Stimulated activated CD4-positive, alpha-beta T cell treated with anti-CD3 and anti-CD28 coated beads, TNF-alpha, amount 100 ng/mL, for 48 hours (primary cell): ENCODE data around the gene MLST8.
"Not testable (repeated sequence)": the region's sequence is repeated elsewhere in the genome, so short reads cannot be mapped to it uniquely, and the experiment has no call there.

Source experiments
- DNase-seq, 3 donors: peaks; one replicate each; pipeline ENCODE4 v3.0.0-alpha.2; 2020; ENCODE audit warnings: low read depth in 3 of 3

Gene MLST8

GRCh38 chr16:2244926-2245795, 39.9 kb downstream of the MLST8 start:
- DNase-seq, result no peak

DNA sequence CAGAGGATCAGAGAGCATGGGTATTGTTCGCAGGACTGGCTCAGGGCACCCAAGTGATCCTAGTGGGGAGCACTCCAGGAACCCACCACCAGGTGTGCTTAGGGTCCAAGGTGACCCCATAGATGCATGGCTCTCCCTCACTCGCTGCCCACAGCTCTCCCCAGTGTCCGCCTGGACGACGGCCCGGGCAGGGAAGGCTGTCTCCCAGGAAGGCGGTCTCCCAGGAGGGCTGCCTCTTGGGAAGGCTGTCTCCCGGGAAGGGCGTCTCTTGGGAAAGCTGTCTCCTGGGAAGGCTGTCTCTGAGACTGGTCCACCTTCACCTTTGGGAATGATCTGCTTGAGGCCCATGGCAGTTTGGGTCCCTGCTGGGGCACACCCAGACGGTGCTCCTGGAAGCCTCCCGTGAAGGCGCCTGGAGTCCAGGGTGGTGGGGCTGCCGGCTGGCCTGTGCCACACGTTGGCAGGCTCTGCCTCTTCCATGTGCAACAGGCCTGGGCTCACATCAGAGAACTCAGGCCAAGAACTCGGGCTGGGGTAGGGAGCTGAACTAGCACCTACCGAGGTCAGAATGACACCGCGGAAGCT, 41.1 kb downstream of the MLST8 start:
- DNase-seq, result no peak

DNA sequence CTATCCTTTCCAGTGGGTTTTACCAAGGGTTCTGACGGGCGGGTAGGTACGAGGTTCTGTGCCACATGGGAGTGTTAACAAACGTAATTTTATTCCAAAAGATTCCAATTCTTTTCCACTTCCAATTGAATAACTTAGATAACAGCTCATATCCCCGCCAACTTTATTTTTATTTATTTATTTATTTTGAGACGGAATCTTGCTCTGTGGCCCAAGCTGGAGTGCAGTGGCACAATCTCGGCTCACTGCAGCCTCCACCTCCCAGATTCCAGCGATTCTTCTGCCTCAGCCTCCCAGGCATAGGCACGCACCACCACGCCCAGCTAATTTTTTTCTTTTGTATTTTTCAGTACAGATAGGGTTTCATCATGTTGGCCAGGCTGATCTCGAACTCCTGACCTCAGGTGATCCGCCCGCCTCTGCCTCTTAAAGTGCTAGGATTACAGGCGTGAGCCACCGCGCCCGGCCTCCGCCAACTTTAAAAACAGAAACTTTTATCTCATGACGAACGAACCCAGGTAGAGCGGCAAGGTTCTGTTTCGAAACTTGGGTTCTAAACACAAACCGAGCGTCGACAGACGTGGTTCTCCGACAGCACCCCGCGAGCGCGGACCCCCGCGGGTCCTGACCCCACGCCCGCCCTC, 45.5 kb downstream of the MLST8 start:
- no peak for DNase-seq

DNA sequence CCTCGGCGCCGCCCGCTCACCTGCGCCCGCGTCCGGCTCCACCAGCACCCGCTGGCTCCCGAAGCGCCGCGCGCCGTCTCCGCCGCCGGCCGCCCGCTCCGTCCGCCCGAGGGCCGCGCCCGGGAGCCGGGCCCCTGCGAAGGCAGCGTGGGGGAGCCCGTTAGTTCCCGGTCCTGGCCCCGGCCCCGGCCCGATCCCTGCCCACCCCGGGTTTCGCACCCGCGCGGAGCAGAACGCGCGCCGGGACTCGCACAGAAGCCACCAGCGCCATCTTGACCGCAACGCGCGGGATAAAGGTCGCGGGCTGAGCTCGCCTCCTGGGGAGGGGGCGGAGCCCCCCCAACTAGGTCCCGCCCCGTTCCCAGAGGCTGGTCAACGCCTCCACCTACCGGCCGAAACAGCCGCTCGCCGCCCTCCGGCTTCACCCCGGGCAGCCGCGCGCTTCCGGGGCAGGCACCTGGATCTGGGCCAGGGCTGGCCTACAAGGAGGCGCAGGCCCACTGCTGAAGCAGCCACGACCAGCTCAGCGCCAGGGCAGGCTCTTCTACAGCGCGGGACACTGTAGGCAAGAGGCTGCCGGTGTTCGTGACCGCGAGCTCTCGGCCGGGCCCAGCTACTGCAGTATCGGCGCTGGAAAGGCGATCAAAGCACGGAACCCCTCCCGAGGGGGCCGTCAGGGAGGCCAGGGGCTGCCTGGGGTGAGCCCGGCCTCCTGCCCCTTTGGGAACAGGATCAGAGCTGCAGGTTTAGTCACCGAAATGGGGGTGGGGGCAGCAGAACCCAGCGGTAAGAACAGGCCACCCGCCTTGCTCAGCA, 46.2 kb downstream of the MLST8 start, which contains the start of gene ECI1:
TSS of gene ECI1 (minus strand) at position 292 of the 816 bp plus-strand sequence. CDS start at position 271, 21 bp downstream.
- peak; percentile 74 to 82 (median 79) for DNase-seq

DNA sequence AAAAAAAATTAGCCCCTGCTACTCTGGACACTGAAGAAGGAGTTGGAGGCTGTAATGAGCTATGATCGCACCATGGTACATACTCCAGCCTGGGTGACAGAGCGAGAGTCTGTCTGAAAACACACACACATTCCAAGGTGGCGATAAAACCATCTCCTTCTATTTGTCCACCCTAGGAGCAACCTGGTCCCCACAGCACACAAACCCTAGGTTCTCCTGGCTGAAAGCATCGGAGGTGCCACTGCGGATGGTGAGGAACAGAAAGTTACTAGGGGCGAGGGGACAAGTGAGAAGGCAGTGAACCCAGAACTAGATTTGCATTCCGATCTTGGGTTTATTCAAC, 47.5 kb downstream of the MLST8 start:
- no peak for DNase-seq

- no peak for DNase-seq
Measured at GRCh38 chr16:2253293-2253692, 48.0 kb downstream of the MLST8 start.

- DNase-seq, result no peak
Measured at GRCh38 chr16:2256531-2257140, 51.4 kb downstream of the MLST8 start.

GRCh38 chr16:2257726-2258125, 52.5 kb downstream of the MLST8 start:
- DNase-seq, result no peak

DNA sequence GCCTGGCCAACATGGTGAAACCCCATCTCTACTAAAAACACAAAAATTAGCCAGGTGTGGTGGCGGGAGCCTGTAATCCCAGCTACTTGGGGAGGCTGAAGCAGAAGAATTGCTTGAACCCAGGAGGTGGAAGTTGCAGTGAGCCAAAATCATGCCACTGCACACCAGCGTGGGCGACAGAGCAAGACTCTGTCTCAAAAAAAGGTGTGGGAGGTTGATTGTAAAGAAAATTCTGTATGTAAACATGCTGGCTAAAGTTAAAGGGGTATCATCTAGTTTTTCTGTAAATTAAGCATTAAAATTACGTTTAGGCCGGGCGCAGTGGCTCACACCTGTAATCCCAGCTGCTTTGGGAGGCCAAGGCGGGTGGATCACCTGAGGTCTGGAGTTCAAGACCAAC, 53.3 kb downstream of the MLST8 start:
- DNase-seq, result not testable (repeated sequence)
